PFSK-1 (cell line): ENCODE results near the gene MFAP4.

Source experiments
- FOXP2 ChIP-seq: optimal IDR thresholded peaks from 2 replicates; pipeline ENCODE3; 2011; ENCODE audit warnings: borderline replicate concordance, control low read depth, inconsistent platforms; ENCODE audit not compliant: insufficient read depth; ENCODE audit errors: extremely low read length, extremely low read depth
- POLR2AphosphoS5 ChIP-seq: IDR thresholded peaks from 2 replicates; pipeline ENCODE4 v1.6.1; 2012; ENCODE audit warnings: low read depth, mild to moderate bottlenecking, control low read depth, low read length, moderate library complexity
- SIN3A ChIP-seq: IDR thresholded peaks from 2 replicates; pipeline ENCODE4 v1.6.1; 2012; ENCODE audit warnings: mild to moderate bottlenecking, low read length, moderate library complexity, borderline replicate concordance; ENCODE audit not compliant: insufficient read depth
- TAF1 ChIP-seq: IDR thresholded peaks from 2 replicates; pipeline ENCODE4 v1.6.1; 2012; ENCODE audit warnings: low read length, control low read depth, borderline replicate concordance; ENCODE audit not compliant: insufficient read depth
- TF ChIP-seq, protein P1 (sequence below), 2 experiments: IDR thresholded peaks; 2 replicates each; pipeline versions ENCODE4 v1.6.1 to v1.8.0; 2011 to 2012; ENCODE audit warnings: low read depth in 2 of 2, low read length in 2 of 2, control low read depth in 1 of 2, inconsistent platforms in 1 of 2, mild to moderate bottlenecking in 1 of 2, moderate library complexity in 1 of 2; ENCODE audit not compliant: insufficient read depth in 1 of 2

MFAP4 gene

DNA sequence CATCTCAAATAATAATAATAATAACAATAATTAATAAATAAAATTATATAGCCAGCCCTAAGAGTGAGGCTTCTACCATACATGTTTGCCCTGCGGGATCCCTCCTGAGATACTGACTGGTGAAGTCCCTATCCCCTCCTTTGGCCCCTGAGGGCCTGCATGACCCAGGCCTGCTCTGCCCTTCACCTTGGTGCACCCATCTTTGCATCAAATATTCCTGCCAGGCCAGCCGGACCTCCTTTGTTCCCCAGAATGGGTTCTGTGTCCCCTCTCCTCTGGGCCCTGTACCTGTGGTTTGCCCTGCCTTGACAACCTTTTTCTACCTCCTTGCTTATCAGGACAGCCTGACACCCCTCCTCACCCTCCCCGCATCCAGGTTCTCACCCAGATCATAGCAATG is 22.1 kb upstream of the MFAP4 start:
- TF ChIP-seq, protein P1, sequence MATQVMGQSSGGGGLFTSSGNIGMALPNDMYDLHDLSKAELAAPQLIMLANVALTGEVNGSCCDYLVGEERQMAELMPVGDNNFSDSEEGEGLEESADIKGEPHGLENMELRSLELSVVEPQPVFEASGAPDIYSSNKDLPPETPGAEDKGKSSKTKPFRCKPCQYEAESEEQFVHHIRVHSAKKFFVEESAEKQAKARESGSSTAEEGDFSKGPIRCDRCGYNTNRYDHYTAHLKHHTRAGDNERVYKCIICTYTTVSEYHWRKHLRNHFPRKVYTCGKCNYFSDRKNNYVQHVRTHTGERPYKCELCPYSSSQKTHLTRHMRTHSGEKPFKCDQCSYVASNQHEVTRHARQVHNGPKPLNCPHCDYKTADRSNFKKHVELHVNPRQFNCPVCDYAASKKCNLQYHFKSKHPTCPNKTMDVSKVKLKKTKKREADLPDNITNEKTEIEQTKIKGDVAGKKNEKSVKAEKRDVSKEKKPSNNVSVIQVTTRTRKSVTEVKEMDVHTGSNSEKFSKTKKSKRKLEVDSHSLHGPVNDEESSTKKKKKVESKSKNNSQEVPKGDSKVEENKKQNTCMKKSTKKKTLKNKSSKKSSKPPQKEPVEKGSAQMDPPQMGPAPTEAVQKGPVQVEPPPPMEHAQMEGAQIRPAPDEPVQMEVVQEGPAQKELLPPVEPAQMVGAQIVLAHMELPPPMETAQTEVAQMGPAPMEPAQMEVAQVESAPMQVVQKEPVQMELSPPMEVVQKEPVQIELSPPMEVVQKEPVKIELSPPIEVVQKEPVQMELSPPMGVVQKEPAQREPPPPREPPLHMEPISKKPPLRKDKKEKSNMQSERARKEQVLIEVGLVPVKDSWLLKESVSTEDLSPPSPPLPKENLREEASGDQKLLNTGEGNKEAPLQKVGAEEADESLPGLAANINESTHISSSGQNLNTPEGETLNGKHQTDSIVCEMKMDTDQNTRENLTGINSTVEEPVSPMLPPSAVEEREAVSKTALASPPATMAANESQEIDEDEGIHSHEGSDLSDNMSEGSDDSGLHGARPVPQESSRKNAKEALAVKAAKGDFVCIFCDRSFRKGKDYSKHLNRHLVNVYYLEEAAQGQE (IDR thresholded peaks at IDR 0.05; ENCODE audit: insufficient read depth in 1 of 2, low read depth in 2 of 2, low read length in 2 of 2), result no peak
- TF ChIP-seq SIN3A (no peak), POLR2AphosphoS5 (no peak), TAF1 (no peak), FOXP2 (no peak)

DNA sequence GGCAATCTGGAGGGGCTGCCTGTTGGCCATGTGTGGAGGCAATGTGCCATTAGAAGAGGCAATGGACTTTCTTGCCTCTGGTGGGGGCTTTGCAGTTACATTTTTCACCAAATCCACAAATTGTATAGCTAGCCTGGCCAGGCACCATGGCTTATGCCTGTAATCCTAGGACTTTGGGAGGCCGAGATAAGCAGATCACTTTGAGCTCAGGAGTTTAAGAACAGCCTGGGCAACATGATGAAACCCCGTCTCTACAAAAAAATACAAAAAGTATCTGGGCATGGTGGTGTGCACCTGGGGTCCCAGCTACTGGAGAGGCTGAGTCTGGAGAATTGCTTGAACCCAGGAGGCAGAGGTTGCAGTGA is 21.3 kb upstream of the MFAP4 start:
- TF ChIP-seq, protein P1 (IDR thresholded peaks at IDR 0.05; ENCODE audit: insufficient read depth in 1 of 2, low read depth in 2 of 2, low read length in 2 of 2), result no peak
- no peak for TF ChIP-seq SIN3A
- TF ChIP-seq POLR2AphosphoS5, result no peak
- no peak for TF ChIP-seq FOXP2
- no peak for TF ChIP-seq TAF1

DNA sequence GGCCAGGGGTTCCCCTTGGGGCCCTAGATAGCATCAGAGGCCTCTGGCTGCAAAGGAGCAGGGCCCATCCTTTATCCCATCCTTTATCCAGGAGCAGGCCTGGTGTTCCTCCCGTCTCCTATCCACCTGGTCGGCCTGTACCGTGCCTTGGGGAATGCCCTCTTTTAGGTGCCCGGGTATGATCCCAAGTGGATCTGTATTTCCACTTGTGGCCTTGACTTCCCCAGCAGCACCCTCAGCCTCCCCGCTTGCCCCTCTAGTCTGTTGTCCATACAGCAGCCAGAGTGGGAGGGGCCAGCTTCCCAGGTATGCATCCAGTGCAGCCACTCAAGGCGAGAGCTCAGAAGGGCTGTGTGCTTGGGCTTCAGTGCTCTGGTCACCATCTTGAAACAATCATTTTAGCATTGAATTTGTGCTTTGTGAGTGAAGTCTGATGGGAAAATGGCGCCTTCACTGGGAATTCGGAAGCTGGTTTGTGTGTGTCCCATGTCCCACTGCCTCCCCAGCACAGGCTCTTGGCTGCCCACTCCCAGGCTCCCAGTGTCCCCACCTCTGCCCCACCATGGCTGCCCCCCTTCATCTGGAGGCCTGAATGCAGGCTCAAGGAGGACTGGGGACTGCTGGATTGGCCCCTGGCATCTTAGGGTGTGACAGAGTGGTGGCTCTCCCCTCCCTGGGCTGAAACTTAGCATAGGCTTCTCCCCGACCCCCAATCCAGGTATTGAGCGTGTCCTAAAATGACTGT is 20.8 kb upstream of the MFAP4 start:
- TF ChIP-seq, protein P1 (IDR thresholded peaks at IDR 0.05; ENCODE audit: insufficient read depth in 1 of 2, low read depth in 2 of 2, low read length in 2 of 2), result no peak
- no peak for TF ChIP-seq SIN3A
- no peak for TF ChIP-seq FOXP2
- no peak for TF ChIP-seq POLR2AphosphoS5
- no peak for TF ChIP-seq TAF1

DNA sequence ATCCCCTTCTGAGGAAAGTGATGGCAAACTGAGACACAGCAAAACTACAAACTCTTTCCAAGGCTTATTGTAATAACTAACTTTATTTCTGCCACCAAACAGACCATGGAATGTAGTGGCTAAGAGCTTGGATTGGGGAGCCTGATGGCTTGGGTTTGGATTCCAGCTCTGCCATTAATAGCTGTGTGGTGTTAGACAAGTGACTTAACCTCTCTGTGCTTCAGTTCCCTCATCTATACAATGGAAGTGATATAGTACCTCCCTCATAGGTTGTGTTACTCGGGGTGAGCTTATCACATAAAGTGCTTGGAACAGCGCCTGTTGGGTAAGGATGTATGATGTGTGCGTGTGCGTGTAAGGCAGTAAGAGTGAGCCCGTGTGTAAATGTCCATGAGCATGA is 18.1 kb upstream of the MFAP4 start:
- TF ChIP-seq SIN3A (no peak), FOXP2 (no peak), TAF1 (no peak), POLR2AphosphoS5 (no peak)
- TF ChIP-seq, protein P1 (IDR thresholded peaks at IDR 0.05; ENCODE audit: insufficient read depth in 1 of 2, low read depth in 2 of 2, low read length in 2 of 2), result no peak
